Right lobe of liver (tissue), 4 donors: ENCODE data around the gene ITPR1.

Experiments
- POLR2A ChIP-seq: fragments of 450-650 bp; IDR thresholded peaks from one replicate; pipeline ENCODE4 v1.6.1; 2017; ENCODE audit warnings: antibody characterized with exemption, mild to moderate bottlenecking
- TF ChIP-seq, protein P1 (sequence below), 4 donors: fragments of 200-600 bp in 3 of 4; fragments of 450-650 bp in 1 of 4; IDR thresholded peaks; one replicate each; pipeline versions ENCODE4 v1.5.1 to v1.8.0; 2016 to 2022; ENCODE audit warnings: antibody characterized with exemption in 4 of 4, mild to moderate bottlenecking in 2 of 4
- donor health status: DM: no; HTN: no; CAD: no.
- donor health status: DM: no; HTN: no; CAD: no.
- donor health status: DM: no; HTN: yes; CAD: no.

DNA sequence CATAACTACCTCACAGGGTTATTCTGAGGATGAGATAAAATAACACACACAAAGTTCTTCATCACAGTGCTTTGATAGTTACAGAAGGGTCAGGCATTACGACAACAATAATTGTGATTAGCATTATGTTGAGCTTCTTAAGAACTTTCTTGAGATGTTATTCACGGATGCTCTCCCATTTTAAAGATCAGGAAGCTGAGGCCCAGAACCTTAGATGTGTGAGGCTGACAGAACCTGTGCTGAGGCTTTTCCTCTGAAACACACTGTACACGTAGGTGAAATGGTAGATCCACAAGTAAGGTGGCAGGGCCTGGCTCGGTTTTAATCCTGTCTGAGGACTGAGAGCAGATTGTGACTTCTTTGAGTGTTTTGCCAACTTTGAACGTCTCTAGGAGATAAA is 274.9 kb downstream of the ITPR1 start:
- TF ChIP-seq POLR2A, result no peak
- TF ChIP-seq, protein P1, sequence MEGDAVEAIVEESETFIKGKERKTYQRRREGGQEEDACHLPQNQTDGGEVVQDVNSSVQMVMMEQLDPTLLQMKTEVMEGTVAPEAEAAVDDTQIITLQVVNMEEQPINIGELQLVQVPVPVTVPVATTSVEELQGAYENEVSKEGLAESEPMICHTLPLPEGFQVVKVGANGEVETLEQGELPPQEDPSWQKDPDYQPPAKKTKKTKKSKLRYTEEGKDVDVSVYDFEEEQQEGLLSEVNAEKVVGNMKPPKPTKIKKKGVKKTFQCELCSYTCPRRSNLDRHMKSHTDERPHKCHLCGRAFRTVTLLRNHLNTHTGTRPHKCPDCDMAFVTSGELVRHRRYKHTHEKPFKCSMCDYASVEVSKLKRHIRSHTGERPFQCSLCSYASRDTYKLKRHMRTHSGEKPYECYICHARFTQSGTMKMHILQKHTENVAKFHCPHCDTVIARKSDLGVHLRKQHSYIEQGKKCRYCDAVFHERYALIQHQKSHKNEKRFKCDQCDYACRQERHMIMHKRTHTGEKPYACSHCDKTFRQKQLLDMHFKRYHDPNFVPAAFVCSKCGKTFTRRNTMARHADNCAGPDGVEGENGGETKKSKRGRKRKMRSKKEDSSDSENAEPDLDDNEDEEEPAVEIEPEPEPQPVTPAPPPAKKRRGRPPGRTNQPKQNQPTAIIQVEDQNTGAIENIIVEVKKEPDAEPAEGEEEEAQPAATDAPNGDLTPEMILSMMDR (IDR thresholded peaks at IDR 0.05), result no peak
